GM12875 (cell line): Measurements from ENCODE around the gene CDH11.

Source experiments
- H3K4me3 ChIP-seq: one replicate; pipeline ENCODE4 v1.5.1; 2011; ENCODE audit warnings: low read depth, low read length, control low read depth
- TF ChIP-seq, protein P1 (sequence below): IDR thresholded peaks from 2 replicates; pipeline ENCODE4 v1.5.1; 2011; ENCODE audit warnings: low read depth, mild to moderate bottlenecking, control low read depth, inconsistent platforms, low read length, moderate library complexity, borderline replicate concordance; ENCODE audit not compliant: insufficient read depth

The CDH11 gene

DNA sequence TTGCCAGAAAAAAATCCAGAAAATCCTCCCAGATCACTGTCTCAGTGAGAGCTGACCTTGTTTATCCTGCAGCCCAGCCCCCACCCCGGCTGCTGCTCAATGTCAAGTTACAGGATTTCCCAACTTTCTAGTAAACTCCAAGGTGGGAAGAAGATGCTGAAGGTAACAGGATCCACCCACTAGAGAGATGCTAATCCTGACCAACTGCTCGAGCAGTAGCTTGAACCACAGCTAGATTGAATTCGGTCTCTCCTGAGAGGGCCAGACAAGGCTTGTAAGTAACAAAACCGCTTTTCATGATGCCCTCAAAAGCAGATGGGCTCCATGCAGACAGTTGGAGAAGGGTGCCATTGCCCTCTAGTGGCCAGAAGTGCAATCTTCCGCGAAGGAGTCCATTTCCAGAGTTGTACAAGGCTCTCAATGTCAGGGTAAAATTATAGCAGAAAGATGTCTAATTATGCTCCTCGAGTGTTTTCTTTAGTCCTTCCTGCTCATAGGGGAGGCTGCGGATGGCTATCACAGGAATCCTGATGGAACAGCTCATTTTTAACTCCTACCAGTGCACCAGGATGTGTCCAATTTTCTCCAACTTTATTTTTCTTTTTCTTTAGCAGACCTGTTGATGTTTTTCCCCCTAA, 3.9 kb downstream of the CDH11 start:
- H3K4me3 ChIP-seq: no peak overlapping the region
- TF ChIP-seq, protein P1, sequence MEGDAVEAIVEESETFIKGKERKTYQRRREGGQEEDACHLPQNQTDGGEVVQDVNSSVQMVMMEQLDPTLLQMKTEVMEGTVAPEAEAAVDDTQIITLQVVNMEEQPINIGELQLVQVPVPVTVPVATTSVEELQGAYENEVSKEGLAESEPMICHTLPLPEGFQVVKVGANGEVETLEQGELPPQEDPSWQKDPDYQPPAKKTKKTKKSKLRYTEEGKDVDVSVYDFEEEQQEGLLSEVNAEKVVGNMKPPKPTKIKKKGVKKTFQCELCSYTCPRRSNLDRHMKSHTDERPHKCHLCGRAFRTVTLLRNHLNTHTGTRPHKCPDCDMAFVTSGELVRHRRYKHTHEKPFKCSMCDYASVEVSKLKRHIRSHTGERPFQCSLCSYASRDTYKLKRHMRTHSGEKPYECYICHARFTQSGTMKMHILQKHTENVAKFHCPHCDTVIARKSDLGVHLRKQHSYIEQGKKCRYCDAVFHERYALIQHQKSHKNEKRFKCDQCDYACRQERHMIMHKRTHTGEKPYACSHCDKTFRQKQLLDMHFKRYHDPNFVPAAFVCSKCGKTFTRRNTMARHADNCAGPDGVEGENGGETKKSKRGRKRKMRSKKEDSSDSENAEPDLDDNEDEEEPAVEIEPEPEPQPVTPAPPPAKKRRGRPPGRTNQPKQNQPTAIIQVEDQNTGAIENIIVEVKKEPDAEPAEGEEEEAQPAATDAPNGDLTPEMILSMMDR: peak; percentile 86

DNA sequence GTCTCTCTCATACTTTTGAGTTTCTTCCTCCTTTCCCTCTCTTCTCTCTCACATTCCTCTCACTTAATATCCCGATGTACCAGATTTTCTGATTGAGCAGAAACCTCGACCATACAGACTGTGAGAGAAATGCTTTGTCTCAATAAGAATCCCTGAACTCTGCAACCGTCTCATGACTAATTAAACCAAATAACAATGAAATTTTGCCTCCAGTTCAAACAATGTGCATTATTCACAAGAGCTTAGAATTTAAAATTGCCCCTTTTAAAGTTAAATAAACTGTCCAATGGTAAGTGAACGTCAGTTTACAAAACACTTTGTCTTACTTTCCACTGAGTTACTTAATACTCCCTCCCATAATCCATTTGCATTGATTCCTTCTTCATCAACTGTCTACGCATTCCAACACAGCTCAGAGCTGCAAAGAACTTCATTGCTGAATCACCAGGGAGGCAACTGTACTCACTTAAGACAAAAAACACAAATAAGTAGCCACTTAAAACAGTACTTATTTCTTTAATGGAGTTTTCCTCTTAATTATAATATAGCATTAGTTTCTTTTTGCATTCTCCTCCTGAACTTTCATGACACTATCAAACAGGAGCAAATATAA, 4.9 kb downstream of the CDH11 start:
- H3K4me3 ChIP-seq: no peak overlapping the region
- TF ChIP-seq, protein P1: no peak

DNA sequence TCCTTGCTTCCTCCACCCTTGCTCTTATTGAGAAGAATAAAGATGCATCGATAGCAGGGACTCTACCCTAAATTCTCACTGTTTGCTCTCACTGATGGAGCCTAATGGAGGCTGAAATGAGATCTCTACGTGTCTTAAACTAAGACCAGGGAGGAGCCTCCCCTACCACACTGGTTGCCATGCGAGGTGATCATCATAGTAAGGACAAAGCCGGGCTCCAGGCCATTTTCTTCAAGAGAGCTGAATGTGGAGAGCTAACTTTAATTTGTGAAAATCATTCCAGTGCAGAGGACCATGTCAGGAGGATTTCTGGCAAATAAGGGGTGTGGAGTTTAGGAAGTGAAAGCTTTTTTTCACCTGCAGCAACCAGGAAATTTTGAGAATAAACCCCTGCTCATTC, 5.6 kb downstream of the CDH11 start:
- no peak overlapping the region for H3K4me3 ChIP-seq
- TF ChIP-seq, protein P1: no peak

DNA sequence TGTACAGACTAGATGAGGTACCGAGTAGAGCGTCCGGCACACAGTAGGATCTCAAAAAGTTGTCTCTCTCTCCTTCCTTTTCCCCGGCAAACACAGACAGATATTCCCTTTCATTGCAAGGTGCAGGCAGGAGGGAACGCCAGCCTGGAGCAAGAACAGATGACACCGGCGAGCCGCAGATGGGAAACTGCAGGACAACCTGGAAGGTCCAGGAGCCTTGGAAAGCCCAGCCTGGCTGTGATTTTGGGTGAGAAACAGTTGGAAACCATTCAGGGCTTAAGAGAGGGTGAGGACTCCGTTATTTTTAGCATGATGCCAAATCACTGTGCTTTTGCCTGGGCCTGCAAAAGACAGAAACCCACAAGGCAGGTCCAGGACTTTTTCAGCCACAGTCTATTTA, 7.3 kb downstream of the CDH11 start:
- TF ChIP-seq, protein P1: no peak

DNA sequence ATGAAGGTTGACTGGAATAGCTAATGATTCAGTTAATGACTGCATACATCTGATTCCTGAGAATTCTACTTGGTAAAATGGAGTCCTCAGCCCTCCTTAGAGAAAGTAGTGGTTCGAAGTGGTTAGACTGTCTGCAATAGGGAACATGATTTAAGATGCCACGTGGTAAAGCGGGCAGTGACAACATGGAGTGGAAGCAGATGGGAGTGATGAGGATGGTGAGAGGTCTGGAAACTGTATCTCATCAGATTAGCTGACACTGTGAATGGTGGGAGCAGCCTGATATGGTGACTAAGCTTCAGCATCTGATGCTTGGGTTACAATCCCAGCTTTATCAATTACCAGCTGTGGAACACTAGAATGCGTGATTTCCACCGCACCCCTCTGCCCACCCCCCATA, 8.4 kb downstream of the CDH11 start:
- TF ChIP-seq, protein P1: no peak
- H3K4me3 ChIP-seq: no peak overlapping the region

More for the DNA sequence above, 7.3 kb downstream of the CDH11 start:
- no peak overlapping the region for H3K4me3 ChIP-seq

DNA sequence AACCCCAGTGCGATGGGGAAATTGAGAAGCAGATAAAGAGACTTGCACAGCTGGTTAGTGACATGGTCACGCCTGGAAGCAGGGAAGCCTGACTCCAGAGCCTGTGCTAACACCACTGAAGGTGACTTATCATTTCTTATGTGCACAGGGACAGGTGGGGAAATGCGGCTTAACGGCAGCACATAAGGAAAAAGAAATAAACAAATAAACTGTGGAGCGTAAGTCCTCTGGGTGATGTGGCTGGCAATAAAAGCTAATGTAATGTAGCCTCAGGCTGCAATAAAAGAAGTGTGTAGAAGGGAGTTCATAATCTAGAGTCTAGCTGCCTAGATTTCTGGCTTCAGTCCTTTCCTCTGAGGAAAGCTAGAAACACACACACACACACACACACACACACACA, 10.6 kb downstream of the CDH11 start:
- TF ChIP-seq, protein P1: no peak
- no peak overlapping the region for H3K4me3 ChIP-seq

DNA sequence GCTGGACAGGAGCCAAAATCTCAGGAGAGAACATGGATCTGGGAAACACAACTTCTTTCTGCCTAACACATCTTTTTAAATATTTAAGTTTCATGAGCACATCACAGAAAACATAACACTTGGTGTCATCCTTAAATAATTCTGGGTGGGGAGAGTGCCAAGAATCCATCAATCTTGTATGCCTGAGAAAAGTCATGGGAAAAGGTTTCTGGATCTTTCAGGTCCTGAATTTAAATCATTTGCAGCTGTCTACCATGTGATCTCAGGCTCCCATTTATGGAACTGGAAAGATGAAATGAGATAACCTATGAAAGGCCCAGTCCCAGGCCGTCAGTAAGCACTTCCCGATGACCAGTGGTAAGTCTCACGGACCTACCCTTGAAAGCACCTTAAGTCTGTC, 15.1 kb downstream of the CDH11 start:
- TF ChIP-seq, protein P1: no peak
- no peak overlapping the region for H3K4me3 ChIP-seq
